PC-9 (cell line): Measurements from ENCODE around the gene ARHGEF17. TPM values are rescaled to one million over a fixed set of nuclear protein-coding genes. Genes with fewer than 3 reads are reported as not detected.

Experiments used
- BruUV-seq: library from RNA; stranded (reverse); fragments of 400-500 nt; replicated peaks from 2 replicates; lab custom pipeline; 2021; lab: Mats Ljungman, UMichigan
- CTCF ChIA-PET: fragments of 300-600 bp; sonication (Branson Sonifier 250); formaldehyde crosslinking; loops from one replicate; lab custom pipeline; 2022; ENCODE audit warnings: antibody characterized with exemption; lab: Charles Lee
- POLR2A ChIA-PET: fragments of 300-600 bp; sonication (Branson Sonifier 250); formaldehyde crosslinking; loops from one replicate; lab custom pipeline; 2022; ENCODE audit warnings: antibody characterized with exemption; ENCODE audit not compliant: unreplicated experiment; lab: Charles Lee
- DNase-seq, 2 experiments: peaks; one replicate each; pipeline versions ENCODE4 v3.0.0 to v3.0.0-alpha.2; 2015 to 2022; ENCODE audit warnings: mixed read lengths in 1 of 2
- H2AFZ ChIP-seq: fragments of 200-600 bp; sonication (generic); 2 replicates; pipeline ENCODE4 v1.8.1; 2017; ENCODE audit warnings: antibody characterized with exemption
- H3F3A ChIP-seq: fragments of 200-600 bp; sonication (generic); 2 replicates; pipeline ENCODE4 v1.8.1; 2017; ENCODE audit warnings: antibody characterized with exemption, mild to moderate bottlenecking, low read depth; ENCODE audit not compliant: insufficient read depth
- H3K27ac ChIP-seq: fragments of 200-600 bp; sonication (generic); 2 replicates; pipeline ENCODE4 v1.6.1; 2016; ENCODE audit warnings: mixed run types
- H3K27me3 ChIP-seq: fragments of 200-600 bp; sonication (generic); 2 replicates; pipeline ENCODE4 v1.6.1; 2016; ENCODE audit warnings: low read depth, mixed run types; ENCODE audit not compliant: insufficient read depth
- H3K36me3 ChIP-seq: fragments of 200-600 bp; sonication (generic); 2 replicates; pipeline ENCODE4 v1.6.1; 2016; ENCODE audit warnings: low read depth, mixed run types
- H3K4me1 ChIP-seq: fragments of 200-600 bp; sonication (generic); replicated peaks from 2 replicates; pipeline ENCODE4 v1.6.1; 2016; ENCODE audit warnings: mixed run types; ENCODE audit not compliant: insufficient read depth
- H3K4me2 ChIP-seq: fragments of 200-600 bp; sonication (generic); 2 replicates; pipeline ENCODE4 v1.6.1; 2017; ENCODE audit warnings: mixed run types
- H3K4me3 ChIP-seq: fragments of 200-600 bp; sonication (generic); 2 replicates; pipeline ENCODE4 v1.6.1; 2016; ENCODE audit warnings: mixed run types
- H3K79me2 ChIP-seq: fragments of 200-600 bp; sonication (generic); 2 replicates; pipeline ENCODE4 v1.6.1; 2017; ENCODE audit warnings: low read depth, mixed run types
- H3K9me2 ChIP-seq: fragments of 200-600 bp; sonication (generic); 2 replicates; pipeline ENCODE4 v1.8.1; 2017; ENCODE audit warnings: mild to moderate bottlenecking; ENCODE audit not compliant: insufficient read depth
- H3K9me3 ChIP-seq: fragments of 200-600 bp; sonication (generic); 2 replicates; pipeline ENCODE4 v1.8.1; 2016; ENCODE audit warnings: low read depth; ENCODE audit not compliant: insufficient read depth
- H4K20me1 ChIP-seq: fragments of 200-600 bp; sonication (generic); 2 replicates; pipeline ENCODE4 v1.8.1; 2017; ENCODE audit not compliant: insufficient read depth
- EZH2 ChIP-seq: fragments of 200-600 bp; sonication (generic); IDR thresholded peaks from 2 replicates; pipeline ENCODE4 v1.8.0; 2017; ENCODE audit warnings: antibody characterized with exemption, low read depth
- intact Hi-C: fragments of 100-400 bp; cut with micrococcal nuclease; formaldehyde crosslinking; loops from one replicate; pipeline ENCODE4 v1.10.0; 2022; ENCODE audit not compliant: unreplicated experiment
- total RNA-seq: library from RNA; stranded (reverse); gene quantifications from 2 replicates; pipeline ENCODE4 v1.2.3, GENCODE V29; 2021
- TF ChIP-seq, protein P1 (sequence below): fragments of 200-600 bp; sonication (generic); conservative IDR thresholded peaks from 2 replicates; pipeline ENCODE4 v1.6.1; 2017; ENCODE audit warnings: mixed run types, antibody characterized with exemption, mild to moderate bottlenecking, moderate library complexity

The ARHGEF17 gene
- total RNA-seq, 1 experiment from 2014 or later = 56.9 TPM

- H3K27ac ChIP-seq = peak overlapping the region; percentile 85
- peaks cover 49% of the 10 kb centered on the region for H3K4me1 ChIP-seq
- no TSS peak for BruUV-seq
- H3K4me3 ChIP-seq = peak overlapping the region; percentile 80; the same call in 1 of the 2 replicates
- H2AFZ ChIP-seq = no peak overlapping the region
- peaks cover 36% of the 10 kb centered on the region for H3F3A ChIP-seq
- no peak for DNase-seq
- intact Hi-C loops = no loop called here
- H3K27me3 ChIP-seq = no peaks in the 10 kb centered on the region
- CTCF ChIA-PET = interaction anchor here (0.6 to 1.9 kb wide), 3 partner anchors 13 to 133 kb away, joined by 3 to 7 read pairs (median 3); partner anchors contain the start of gene FCHSD2
- TF ChIP-seq, protein P1, sequence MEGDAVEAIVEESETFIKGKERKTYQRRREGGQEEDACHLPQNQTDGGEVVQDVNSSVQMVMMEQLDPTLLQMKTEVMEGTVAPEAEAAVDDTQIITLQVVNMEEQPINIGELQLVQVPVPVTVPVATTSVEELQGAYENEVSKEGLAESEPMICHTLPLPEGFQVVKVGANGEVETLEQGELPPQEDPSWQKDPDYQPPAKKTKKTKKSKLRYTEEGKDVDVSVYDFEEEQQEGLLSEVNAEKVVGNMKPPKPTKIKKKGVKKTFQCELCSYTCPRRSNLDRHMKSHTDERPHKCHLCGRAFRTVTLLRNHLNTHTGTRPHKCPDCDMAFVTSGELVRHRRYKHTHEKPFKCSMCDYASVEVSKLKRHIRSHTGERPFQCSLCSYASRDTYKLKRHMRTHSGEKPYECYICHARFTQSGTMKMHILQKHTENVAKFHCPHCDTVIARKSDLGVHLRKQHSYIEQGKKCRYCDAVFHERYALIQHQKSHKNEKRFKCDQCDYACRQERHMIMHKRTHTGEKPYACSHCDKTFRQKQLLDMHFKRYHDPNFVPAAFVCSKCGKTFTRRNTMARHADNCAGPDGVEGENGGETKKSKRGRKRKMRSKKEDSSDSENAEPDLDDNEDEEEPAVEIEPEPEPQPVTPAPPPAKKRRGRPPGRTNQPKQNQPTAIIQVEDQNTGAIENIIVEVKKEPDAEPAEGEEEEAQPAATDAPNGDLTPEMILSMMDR = no peak
- no peak for TF ChIP-seq EZH2
- POLR2A ChIA-PET = interaction anchor here (0.7 to 1.0 kb wide), 2 partner anchors 11 to 14 kb away, joined by 6 to 9 read pairs; no protein-coding TSS in a partner anchor
- no peaks in the 10 kb centered on the region for H4K20me1 ChIP-seq
- no peaks in the 10 kb centered on the region for H3K9me2 ChIP-seq
- H3K9me3 ChIP-seq = no peaks in the 10 kb centered on the region
- peaks cover 75% of the 10 kb centered on the region for H3K79me2 ChIP-seq
- peaks cover 26% of the 10 kb centered on the region for H3K36me3 ChIP-seq
- H3K4me2 ChIP-seq = peak overlapping the region; percentile 85
Measured at GRCh38 chr11:73274722-73275380, 33.2 kb upstream of the ARHGEF17 start.

DNA sequence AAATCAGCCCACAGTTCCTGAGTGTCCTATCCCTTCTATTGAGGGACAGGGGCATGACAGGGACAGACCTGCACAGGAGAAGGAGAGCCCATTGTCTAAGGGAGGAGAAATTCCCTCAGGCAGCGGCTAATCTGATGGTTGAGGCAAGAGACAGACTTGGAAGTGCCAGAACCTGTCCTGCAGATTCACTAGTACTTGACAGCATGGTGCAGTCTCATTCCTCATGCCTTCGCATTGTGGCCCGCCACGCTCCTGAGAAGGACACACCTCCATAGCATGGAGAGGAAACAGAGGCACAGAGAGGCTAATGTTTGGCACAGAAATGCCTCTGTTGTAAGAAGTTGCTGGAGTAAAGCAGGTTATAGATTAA, 32.7 kb upstream of the ARHGEF17 start:
- TF ChIP-seq, protein P1 = no peak
- TF ChIP-seq EZH2 = no peak
- Histone ChIP-seq H3K9me2 (no peaks in the 10 kb centered on the region), H3K27me3 (no peaks in the 10 kb centered on the region), H3K4me2 (peak overlapping the region; percentile 85), H3K27ac (peak overlapping the region; percentile 85; the same call in 1 of the 2 replicates), H4K20me1 (no peaks in the 10 kb centered on the region), H3K9me3 (no peaks in the 10 kb centered on the region), H3F3A (peaks cover 31% of the 10 kb centered on the region), H3K36me3 (peaks cover 26% of the 10 kb centered on the region), H3K4me3 (peak overlapping the region; percentile 80; the same call in 1 of the 2 replicates), H3K4me1 (peaks cover 44% of the 10 kb centered on the region), H3K79me2 (peaks cover 80% of the 10 kb centered on the region), H2AFZ (no peak overlapping the region)
- POLR2A ChIA-PET = no interaction called here
- no TSS peak for BruUV-seq
- intact Hi-C loops = no loop called here
- CTCF ChIA-PET = interaction anchor here (1.0 to 1.9 kb wide), 2 partner anchors 13 to 23 kb away, joined by 3 to 7 read pairs; no protein-coding TSS in a partner anchor
- peak; percentile 48 to 60 for DNase-seq

DNA sequence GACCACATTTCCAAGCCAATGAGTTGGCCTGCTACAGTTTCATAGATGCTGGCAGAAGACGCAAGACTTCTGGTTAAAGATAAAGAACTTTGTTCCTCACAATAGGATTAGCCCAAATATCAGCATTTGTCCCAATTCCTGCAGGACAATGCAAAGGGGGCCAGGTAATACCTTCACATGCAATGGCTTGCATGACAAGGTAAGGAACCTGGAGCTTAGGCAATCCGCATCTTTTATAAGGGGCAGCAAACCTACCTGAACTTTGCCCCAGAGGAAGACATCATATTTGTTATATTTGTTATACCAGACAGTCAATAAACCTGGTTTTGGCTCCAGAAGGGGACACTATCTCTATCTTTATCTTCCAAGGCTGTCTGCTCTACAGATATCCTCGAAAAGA, 30.6 kb upstream of the ARHGEF17 start:
- Histone ChIP-seq H3K36me3 (peaks cover 26% of the 10 kb centered on the region), H3K27me3 (no peaks in the 10 kb centered on the region), H3K79me2 (peaks cover 97% of the 10 kb centered on the region), H3K9me2 (no peaks in the 10 kb centered on the region), H3K4me1 (peaks cover 29% of the 10 kb centered on the region), H4K20me1 (0 out of 2 replicates have a peak, but pooled peaks cover 12% of the 10 kb centered on the region), H3K4me3 (no peak overlapping the region), H2AFZ (no peak overlapping the region), H3F3A (peaks cover 13% of the 10 kb centered on the region), H3K27ac (no peak overlapping the region), H3K9me3 (no peaks in the 10 kb centered on the region), H3K4me2 (no peak overlapping the region)
- DNase-seq = no peak
- BruUV-seq = no TSS peak
- POLR2A ChIA-PET = interaction anchor here (0.7 kb wide), 1 partner anchor 15 kb away, joined by 4 read pairs; no protein-coding TSS in a partner anchor
- intact Hi-C loops = no loop called here
- CTCF ChIA-PET = interaction anchor here (0.7 kb wide), 1 partner anchor 19 kb away, joined by 5 read pairs; no protein-coding TSS in a partner anchor
- TF ChIP-seq, protein P1 = no peak
- TF ChIP-seq EZH2 = no peak
